ENCODE data around the gene KCNH8. TPM values are rescaled to one million over a fixed set of nuclear protein-coding genes. Genes with fewer than 3 reads are reported as not detected.

Gene KCNH8
- total and polyA plus RNA-seq, 2 experiments from 2014 or later, result 0.97 to 1.1 TPM

GRCh38 chr3:19263606-19264005, 115.3 kb downstream of the KCNH8 start:
- no peaks in the 10 kb centered on the region for H3K9me2 ChIP-seq (replicated peaks; ENCODE audit: insufficient read depth)
- no peaks in the 10 kb centered on the region for H3K36me3 ChIP-seq (replicated peaks; ENCODE audit: insufficient read depth, low read depth)
- H3K4me1 ChIP-seq (ENCODE audit: insufficient read depth), result no peaks in the 10 kb centered on the region
- 85% methylated on average over 3 of the region's 3 CpGs for WGBS (ENCODE audit: low lambda C conversion rate, missing lambda C conversion rate)
- no peak overlapping the region for H3K27ac ChIP-seq
- H3K4me2 ChIP-seq, result no peak overlapping the region
- DNase-seq (ENCODE audit: low spot score), result no peak
- H3K4me3 ChIP-seq, result no peak overlapping the region
- H2AFZ ChIP-seq, result no peak overlapping the region
- no peaks in the 10 kb centered on the region for H3K79me2 ChIP-seq
- no peaks in the 10 kb centered on the region for H3K27me3 ChIP-seq
- H4K20me1 ChIP-seq (ENCODE audit: insufficient read depth, poor library complexity, severe bottlenecking), result no peaks in the 10 kb centered on the region
- H3K9me3 ChIP-seq (ENCODE audit: low read depth), result no peaks in the 10 kb centered on the region
- no peak for TF ChIP-seq CTCF (IDR thresholded peaks at IDR 0.05; ENCODE audit: poor library complexity)
- TF ChIP-seq EZH2 (IDR thresholded peaks at IDR 0.05; ENCODE audit: borderline replicate concordance), result no peak
- TF ChIP-seq EZH2phosphoT487 (IDR thresholded peaks at IDR 0.05; ENCODE audit: low read depth, severe bottlenecking, unreplicated experiment), result no peak

- Histone ChIP-seq H3K4me3 (no peak overlapping the region), H3K9me2 (replicated peaks; ENCODE audit: insufficient read depth) (no peaks in the 10 kb centered on the region), H2AFZ (no peak overlapping the region), H3K4me2 (no peak overlapping the region), H3K79me2 (no peaks in the 10 kb centered on the region), H3K36me3 (replicated peaks; ENCODE audit: insufficient read depth, low read depth) (no peaks in the 10 kb centered on the region), H3K9me3 (ENCODE audit: low read depth) (no peaks in the 10 kb centered on the region), H3K27ac (no peak overlapping the region), H3K4me1 (ENCODE audit: insufficient read depth) (no peaks in the 10 kb centered on the region), H3K27me3 (no peaks in the 10 kb centered on the region), H4K20me1 (ENCODE audit: insufficient read depth, poor library complexity, severe bottlenecking) (no peaks in the 10 kb centered on the region)
- no peak for DNase-seq (ENCODE audit: low spot score)
- 92% methylated on average over 6 of the region's 6 CpGs for WGBS (ENCODE audit: low lambda C conversion rate, missing lambda C conversion rate)
- TF ChIP-seq EZH2phosphoT487 (IDR thresholded peaks at IDR 0.05; ENCODE audit: low read depth, severe bottlenecking, unreplicated experiment), result no peak
- no peak for TF ChIP-seq EZH2 (IDR thresholded peaks at IDR 0.05; ENCODE audit: borderline replicate concordance)
- no peak for TF ChIP-seq CTCF (IDR thresholded peaks at IDR 0.05; ENCODE audit: poor library complexity)
Measured at GRCh38 chr3:19264424-19264823, 116.1 kb downstream of the KCNH8 start.

- Histone ChIP-seq H4K20me1 (ENCODE audit: insufficient read depth, poor library complexity, severe bottlenecking) (no peaks in the 10 kb centered on the region), H3K36me3 (replicated peaks; ENCODE audit: insufficient read depth, low read depth) (no peaks in the 10 kb centered on the region), H3K79me2 (no peaks in the 10 kb centered on the region), H3K27me3 (no peaks in the 10 kb centered on the region), H3K4me3 (no peak overlapping the region), H3K4me2 (no peak overlapping the region), H2AFZ (no peak overlapping the region), H3K4me1 (ENCODE audit: insufficient read depth) (no peaks in the 10 kb centered on the region), H3K27ac (no peak overlapping the region), H3K9me2 (replicated peaks; ENCODE audit: insufficient read depth) (no peaks in the 10 kb centered on the region), H3K9me3 (ENCODE audit: low read depth) (no peaks in the 10 kb centered on the region)
- TF ChIP-seq EZH2phosphoT487 (IDR thresholded peaks at IDR 0.05; ENCODE audit: low read depth, severe bottlenecking, unreplicated experiment) (no peak), CTCF (IDR thresholded peaks at IDR 0.05; ENCODE audit: poor library complexity) (no peak), EZH2 (IDR thresholded peaks at IDR 0.05; ENCODE audit: borderline replicate concordance) (no peak)
- DNase-seq (ENCODE audit: low spot score), result no peak
- 52% methylated on average over 4 of the region's 4 CpGs for WGBS (ENCODE audit: low lambda C conversion rate, missing lambda C conversion rate)
Measured at GRCh38 chr3:19267040-19267439, 118.7 kb downstream of the KCNH8 start.

GRCh38 chr3:19270481-19270880, 122.2 kb downstream of the KCNH8 start:
- no peaks in the 10 kb centered on the region for H3K79me2 ChIP-seq
- no peak overlapping the region for H3K27ac ChIP-seq
- TF ChIP-seq EZH2 (IDR thresholded peaks at IDR 0.05; ENCODE audit: borderline replicate concordance) (no peak), EZH2phosphoT487 (IDR thresholded peaks at IDR 0.05; ENCODE audit: low read depth, severe bottlenecking, unreplicated experiment) (no peak), CTCF (IDR thresholded peaks at IDR 0.05; ENCODE audit: poor library complexity) (no peak)
- H4K20me1 ChIP-seq (ENCODE audit: insufficient read depth, poor library complexity, severe bottlenecking), result no peaks in the 10 kb centered on the region
- no peaks in the 10 kb centered on the region for H3K9me2 ChIP-seq (replicated peaks; ENCODE audit: insufficient read depth)
- WGBS (ENCODE audit: low lambda C conversion rate, missing lambda C conversion rate), result 90% methylated on average over 2 of the region's 2 CpGs
- H3K4me3 ChIP-seq, result no peak overlapping the region
- H3K4me1 ChIP-seq (ENCODE audit: insufficient read depth), result no peaks in the 10 kb centered on the region
- DNase-seq (ENCODE audit: low spot score), result no peak
- no peak overlapping the region for H3K4me2 ChIP-seq
- H3K9me3 ChIP-seq (ENCODE audit: low read depth), result no peaks in the 10 kb centered on the region
- H2AFZ ChIP-seq, result no peak overlapping the region
- H3K27me3 ChIP-seq, result no peaks in the 10 kb centered on the region
- no peaks in the 10 kb centered on the region for H3K36me3 ChIP-seq (replicated peaks; ENCODE audit: insufficient read depth, low read depth)
